Measurements from ENCODE around the gene CARS1.

- TF ChIP-seq, protein P1, sequence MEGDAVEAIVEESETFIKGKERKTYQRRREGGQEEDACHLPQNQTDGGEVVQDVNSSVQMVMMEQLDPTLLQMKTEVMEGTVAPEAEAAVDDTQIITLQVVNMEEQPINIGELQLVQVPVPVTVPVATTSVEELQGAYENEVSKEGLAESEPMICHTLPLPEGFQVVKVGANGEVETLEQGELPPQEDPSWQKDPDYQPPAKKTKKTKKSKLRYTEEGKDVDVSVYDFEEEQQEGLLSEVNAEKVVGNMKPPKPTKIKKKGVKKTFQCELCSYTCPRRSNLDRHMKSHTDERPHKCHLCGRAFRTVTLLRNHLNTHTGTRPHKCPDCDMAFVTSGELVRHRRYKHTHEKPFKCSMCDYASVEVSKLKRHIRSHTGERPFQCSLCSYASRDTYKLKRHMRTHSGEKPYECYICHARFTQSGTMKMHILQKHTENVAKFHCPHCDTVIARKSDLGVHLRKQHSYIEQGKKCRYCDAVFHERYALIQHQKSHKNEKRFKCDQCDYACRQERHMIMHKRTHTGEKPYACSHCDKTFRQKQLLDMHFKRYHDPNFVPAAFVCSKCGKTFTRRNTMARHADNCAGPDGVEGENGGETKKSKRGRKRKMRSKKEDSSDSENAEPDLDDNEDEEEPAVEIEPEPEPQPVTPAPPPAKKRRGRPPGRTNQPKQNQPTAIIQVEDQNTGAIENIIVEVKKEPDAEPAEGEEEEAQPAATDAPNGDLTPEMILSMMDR (IDR thresholded peaks at IDR 0.05; ENCODE audit: low read depth, low read length, poor library complexity, severe bottlenecking): no peak
- no peak for TF ChIP-seq EZH2phosphoT487 (IDR thresholded peaks at IDR 0.05; ENCODE audit: borderline replicate concordance, low read length)
Observed at GRCh38 chr11:3036419-3036818, 20.8 kb downstream of the CARS1 start.

All from DOHH2 (cell line).